Neutrophil (primary cell): ENCODE results near the gene SLC4A2.

Experiments used
- H3K27ac ChIP-seq: fragments of 200-600 bp; sonication (generic); 2 replicates; pipeline ENCODE4 v1.5.1; 2016; ENCODE audit warnings: mild to moderate bottlenecking, moderate library complexity
- H3K27me3 ChIP-seq: fragments of 200-600 bp; sonication (generic); 2 replicates; pipeline ENCODE4 v1.6.0; 2016; ENCODE audit warnings: mild to moderate bottlenecking
- H3K36me3 ChIP-seq: fragments of 200-600 bp; sonication (generic); 2 replicates; pipeline ENCODE4 v1.5.1; 2017
- H3K4me1 ChIP-seq, 2 experiments: fragments of 200-600 bp in 1 of 2; sonication (generic) in 1 of 2; 1 replicate in 1 of 2; 2 replicates in 1 of 2; pipeline versions ENCODE4 v1.5.1 to v1.6.1; 2013 to 2016; ENCODE audit warnings: low read depth in 1 of 2, low read length in 1 of 2, mild to moderate bottlenecking in 1 of 2, moderate library complexity in 1 of 2; ENCODE audit not compliant: control insufficient read depth in 1 of 2, insufficient read depth in 1 of 2
- H3K4me3 ChIP-seq, 2 experiments: fragments of 200-600 bp in 1 of 2; sonication (generic) in 1 of 2; 1 replicate in 1 of 2; 2 replicates in 1 of 2; pipeline ENCODE4 v1.5.1; 2013 to 2016; ENCODE audit warnings: low read depth in 1 of 2, low read length in 1 of 2, mild to moderate bottlenecking in 1 of 2, moderate library complexity in 1 of 2
- H3K9me3 ChIP-seq: fragments of 200-600 bp; sonication (generic); 2 replicates; pipeline ENCODE4 v1.5.1; 2016
- CTCF ChIP-seq: fragments of 200-600 bp; sonication (generic); IDR thresholded peaks from 2 replicates; pipeline ENCODE4 v1.5.1; 2016; ENCODE audit warnings: antibody characterized with exemption

Gene SLC4A2

GRCh38 chr7:151046603-151047573, 12.5 kb upstream of the SLC4A2 start:
- Histone ChIP-seq H3K27me3 (peaks cover 32% of the 10 kb centered on the region), H3K27ac (no peak overlapping the region), H3K4me3 (no peak overlapping the region), H3K9me3 (no peaks in the 10 kb centered on the region), H3K4me1 (peaks cover 5 to 6% of the 10 kb centered on the region in 2 experiments), H3K36me3 (peaks cover 18% of the 10 kb centered on the region)
- no peak for TF ChIP-seq CTCF

- TF ChIP-seq CTCF, result no peak
- Histone ChIP-seq H3K9me3 (no peaks in the 10 kb centered on the region), H3K27me3 (peaks cover 32% of the 10 kb centered on the region), H3K27ac (no peak within 1 kb of the TSS), H3K4me3 (no peak within 1 kb of the TSS), H3K36me3 (peaks cover 13% of the 10 kb centered on the region), H3K4me1 (peaks cover 9 to 12% of the 10 kb centered on the region in 2 experiments)
Observed at GRCh38 chr7:151047976-151048815, 11.2 kb upstream of the SLC4A2 start, which contains the start of gene ASIC3. TSS of gene ASIC3 (plus strand) at chr7:151048531. CDS start at chr7:151048886, 355 bp downstream.

GRCh38 chr7:151048911-151049463, 10.4 kb upstream of the SLC4A2 start:
- no peak overlapping the region for H3K27ac ChIP-seq
- H3K4me1 ChIP-seq, result peaks cover 15 to 20% of the 10 kb centered on the region in 2 experiments
- H3K27me3 ChIP-seq, result peaks cover 32% of the 10 kb centered on the region
- no peak overlapping the region for H3K4me3 ChIP-seq
- TF ChIP-seq CTCF, result no peak
- H3K36me3 ChIP-seq, result peaks cover 13% of the 10 kb centered on the region
- H3K9me3 ChIP-seq, result no peaks in the 10 kb centered on the region

- H3K4me1 ChIP-seq, result peaks cover 15 to 20% of the 10 kb centered on the region in 2 experiments
- no peaks in the 10 kb centered on the region for H3K9me3 ChIP-seq
- peaks cover under 1% of the 10 kb centered on the region for H3K36me3 ChIP-seq
- H3K4me3 ChIP-seq, result no peak overlapping the region
- no peak for TF ChIP-seq CTCF
- H3K27me3 ChIP-seq, result peaks cover 32% of the 10 kb centered on the region
- H3K27ac ChIP-seq, result no peak overlapping the region
Observed at GRCh38 chr7:151051108-151051507, 8.3 kb upstream of the SLC4A2 start.

- H3K27me3 ChIP-seq, result peaks cover 32% of the 10 kb centered on the region
- no peak overlapping the region for H3K27ac ChIP-seq
- TF ChIP-seq CTCF, result no peak
- peaks cover 26 to 29% of the 10 kb centered on the region in 2 experiments for H3K4me1 ChIP-seq
- H3K4me3 ChIP-seq, result no peak overlapping the region
- H3K9me3 ChIP-seq, result no peaks in the 10 kb centered on the region
- H3K36me3 ChIP-seq, result no peaks in the 10 kb centered on the region
Observed at GRCh38 chr7:151053096-151053495, 6.3 kb upstream of the SLC4A2 start.
